NCI-H2171 treated with DMSO at 0.1 percent for 48 hours (cell line): ENCODE results near the gene NTRK3.

Experiments
- DNase-seq: peaks from one replicate; lab custom pipeline; 2025; lab: John Stamatoyannopoulos, UW

The NTRK3 gene

DNA sequence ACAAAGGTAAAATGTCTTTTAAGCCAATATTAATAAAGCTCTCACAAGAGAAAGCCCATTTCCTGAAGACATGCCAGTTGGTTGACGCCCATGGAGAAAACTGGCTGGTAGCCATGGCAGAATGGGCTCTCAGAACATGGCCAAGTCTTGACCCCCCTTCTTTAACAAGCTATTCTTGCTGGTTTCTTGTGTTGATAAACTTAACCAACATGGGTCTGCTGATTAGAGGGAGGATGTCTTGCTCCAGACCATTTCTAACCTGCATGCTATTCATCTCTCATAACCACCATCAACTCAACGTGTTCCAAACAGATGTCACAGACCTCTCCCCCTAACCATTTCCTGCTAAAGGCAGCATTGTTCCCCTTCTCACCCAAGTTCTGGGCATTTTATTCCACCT is 25.7 kb downstream of the NTRK3 start:
- DNase-seq, result no peak

DNA sequence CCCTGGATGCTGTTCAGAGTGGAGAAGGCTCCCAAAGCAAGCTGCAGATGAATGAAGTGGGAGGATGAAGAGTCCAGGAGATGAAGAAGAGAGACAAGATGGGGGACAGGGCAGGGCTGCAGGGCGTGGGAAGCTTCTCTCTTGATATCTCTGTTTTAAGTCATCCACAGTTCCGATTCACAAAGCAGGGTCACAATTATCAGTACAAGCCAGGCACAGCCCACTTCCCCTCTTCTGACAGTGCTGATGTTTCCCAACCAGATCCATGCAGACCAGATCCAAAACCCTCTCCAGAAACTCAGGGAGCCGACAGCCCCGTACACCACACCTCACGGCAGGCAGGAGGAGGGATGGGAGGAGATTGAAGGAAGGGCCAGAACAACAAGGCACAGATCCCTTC is 31.1 kb downstream of the NTRK3 start:
- DNase-seq, result no peak

GRCh38 chr15:88223084-88223483 is 33.5 kb downstream of the NTRK3 start:
- no peak for DNase-seq

DNA sequence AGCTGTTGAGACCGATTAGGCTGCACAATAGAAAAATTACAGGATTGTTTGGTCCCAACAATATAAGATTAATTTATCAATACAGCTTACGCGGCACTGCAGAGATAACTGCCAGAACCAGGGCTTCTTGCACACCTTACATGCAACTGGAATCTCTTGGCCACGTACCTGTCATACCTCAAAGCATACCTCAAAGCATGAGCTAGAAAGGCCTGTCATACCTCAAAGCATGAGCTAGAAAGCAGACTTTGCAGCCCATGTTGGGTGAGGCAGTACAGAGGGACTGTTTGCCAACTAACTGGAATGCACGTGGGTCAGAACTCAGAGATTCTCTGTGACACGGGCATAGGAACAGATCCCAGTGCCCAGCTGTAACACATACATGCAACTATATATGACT is 34.7 kb downstream of the NTRK3 start:
- no peak for DNase-seq

DNA sequence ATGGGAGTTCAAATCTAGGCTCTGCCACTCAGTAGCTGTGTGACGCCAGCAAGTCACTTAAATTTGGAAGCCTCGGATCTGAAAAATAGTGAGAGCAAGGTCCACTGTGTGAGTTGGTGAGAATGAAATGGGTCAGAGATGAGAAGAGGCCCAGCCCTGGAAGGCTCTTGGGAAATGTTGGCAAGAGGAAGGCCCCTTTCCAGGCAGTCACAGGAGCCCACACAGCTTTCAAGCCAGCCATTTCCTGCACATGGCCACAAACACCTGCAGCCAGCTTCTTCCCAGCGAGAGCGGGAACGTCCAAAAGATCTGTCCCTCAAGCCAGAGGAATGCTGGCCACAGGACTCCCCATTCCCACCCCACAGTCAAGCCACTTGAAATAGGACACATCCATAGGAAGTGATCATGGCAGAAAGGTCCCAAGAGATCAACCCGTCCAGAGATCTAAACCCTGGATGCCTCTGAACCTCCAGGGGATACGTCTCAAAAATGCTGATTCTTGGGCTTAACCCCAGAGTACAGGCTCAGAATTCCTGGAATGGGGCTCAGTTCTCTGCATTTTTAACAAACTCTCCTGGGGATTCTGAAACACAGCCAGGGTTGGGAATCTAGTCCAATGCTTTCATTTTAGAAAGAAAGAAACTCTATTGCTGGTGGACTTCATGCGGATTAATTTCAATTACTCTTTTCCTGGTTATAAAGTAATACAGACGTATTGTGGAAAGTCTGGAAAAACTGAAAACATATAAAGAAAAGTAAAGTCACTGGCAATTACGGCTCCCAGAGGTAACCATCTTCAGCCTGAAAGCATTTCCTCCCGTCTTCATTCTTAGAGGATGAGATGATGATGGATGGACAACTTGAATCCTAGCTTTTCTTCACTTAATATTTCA is 35.9 kb downstream of the NTRK3 start:
- DNase-seq, result no peak

- no peak for DNase-seq
These were observed 36.9 kb downstream of the NTRK3 start for GRCh38 chr15:88219623-88220022.

DNA sequence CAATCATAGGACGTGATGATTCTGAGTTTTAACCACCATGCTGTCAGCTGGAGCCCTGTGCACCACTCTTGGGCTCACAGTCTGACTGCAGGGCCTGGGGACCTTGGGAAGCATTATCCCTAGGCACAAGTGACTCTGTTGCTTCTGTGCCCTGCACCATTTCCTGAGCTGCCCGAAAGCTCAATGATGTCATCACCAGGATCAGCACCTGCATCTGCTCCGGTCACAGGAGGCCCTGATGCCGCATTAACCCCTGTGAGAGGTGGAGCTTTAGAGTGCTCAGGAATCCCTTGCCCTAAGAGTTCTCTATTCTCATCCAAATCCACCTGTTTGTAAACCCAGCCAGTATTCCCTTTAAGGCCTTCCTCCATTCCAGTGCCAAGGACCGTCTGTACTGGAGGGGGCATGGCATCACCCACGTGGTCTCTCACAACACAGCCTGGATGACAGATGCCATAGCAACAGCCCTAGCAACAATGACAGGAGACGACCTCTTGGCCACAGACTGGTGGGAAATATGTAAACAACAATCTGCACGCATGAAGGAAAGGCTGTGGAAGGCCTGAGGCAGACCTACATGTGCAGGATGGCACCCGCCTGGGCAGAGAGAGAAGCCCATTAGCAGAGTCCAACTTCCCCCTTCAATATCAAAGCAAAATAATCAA is 37.9 kb downstream of the NTRK3 start:
- DNase-seq, result peak; percentile 6

GRCh38 chr15:88215066-88215648 is 41.4 kb downstream of the NTRK3 start:
- no peak for DNase-seq

GRCh38 chr15:88209111-88209510 is 47.4 kb downstream of the NTRK3 start:
- DNase-seq, result no peak

- no peak for DNase-seq
These were observed 48.1 kb downstream of the NTRK3 start for GRCh38 chr15:88208396-88208795.

- no peak for DNase-seq
These were observed 49.0 kb downstream of the NTRK3 start for GRCh38 chr15:88207565-88207964.

- no peak for DNase-seq
These were observed 52.0 kb downstream of the NTRK3 start for GRCh38 chr15:88204584-88204983.

DNA sequence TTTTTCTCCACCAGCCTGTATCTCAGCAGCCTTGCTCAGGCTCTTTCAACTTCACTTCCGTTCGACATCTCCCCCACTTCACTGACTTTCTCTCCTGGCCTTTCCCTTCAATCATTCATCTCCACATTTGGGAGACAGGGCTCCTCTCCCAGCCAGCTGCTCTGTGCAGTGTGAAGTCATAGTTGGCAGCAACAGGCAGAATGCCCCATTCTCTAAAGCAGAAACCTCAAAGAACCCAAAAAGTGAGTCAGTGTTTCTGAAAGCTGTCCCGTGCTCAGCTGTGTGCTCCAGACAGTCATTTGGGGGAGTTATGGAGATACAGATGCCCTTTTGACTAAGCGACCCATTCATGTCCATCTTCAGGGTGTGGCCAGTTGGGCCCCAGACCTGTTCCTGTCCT is 54.3 kb downstream of the NTRK3 start:
- no peak for DNase-seq

DNA sequence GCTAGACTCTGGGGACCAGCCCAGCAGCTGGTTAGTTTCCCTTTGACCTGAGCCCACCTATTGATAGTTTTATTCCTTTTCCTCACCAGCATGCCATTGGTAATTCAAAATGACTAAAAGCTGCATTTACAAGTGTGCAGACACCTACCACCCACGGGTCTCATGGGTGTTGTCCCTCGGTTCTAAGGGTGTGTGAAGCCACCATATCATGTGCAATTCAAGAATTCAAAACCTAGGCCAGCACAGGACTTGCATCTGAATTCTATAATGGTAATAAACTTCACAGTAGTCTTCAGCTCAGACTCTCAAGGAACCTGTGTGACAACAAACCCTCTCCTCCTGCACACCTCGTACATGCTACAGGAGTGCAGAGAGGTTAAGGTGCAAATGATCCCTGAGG is 55.3 kb downstream of the NTRK3 start:
- DNase-seq, result no peak

- no peak for DNase-seq
These were observed 59.6 kb downstream of the NTRK3 start for GRCh38 chr15:88196961-88197360.

GRCh38 chr15:88194162-88194561 is 62.4 kb downstream of the NTRK3 start:
- no peak for DNase-seq

DNA sequence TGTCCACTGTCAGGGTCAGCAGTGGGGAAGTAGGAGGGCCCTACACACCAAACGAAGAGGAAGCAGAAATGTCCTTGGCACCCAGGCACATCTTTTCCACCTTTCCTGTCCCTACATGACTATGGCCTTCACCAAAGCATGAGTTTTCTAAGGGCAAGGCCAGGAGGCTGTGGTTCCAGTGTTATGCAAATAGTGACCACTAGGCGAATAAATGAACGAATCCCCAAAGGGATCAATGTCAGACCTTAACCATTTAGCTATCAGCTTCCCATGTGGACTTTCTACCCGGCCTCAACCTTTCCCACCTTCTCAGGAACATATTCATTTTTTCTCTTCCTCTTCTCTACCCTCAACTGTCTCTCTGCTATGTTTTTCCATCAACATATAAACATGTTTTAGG is 63.1 kb downstream of the NTRK3 start:
- no peak for DNase-seq

- DNase-seq, result no peak
These were observed 64.8 kb downstream of the NTRK3 start for GRCh38 chr15:88191812-88192165.

GRCh38 chr15:88190232-88190631 is 66.3 kb downstream of the NTRK3 start:
- no peak for DNase-seq

GRCh38 chr15:88188300-88188699 is 68.2 kb downstream of the NTRK3 start:
- no peak for DNase-seq

DNA sequence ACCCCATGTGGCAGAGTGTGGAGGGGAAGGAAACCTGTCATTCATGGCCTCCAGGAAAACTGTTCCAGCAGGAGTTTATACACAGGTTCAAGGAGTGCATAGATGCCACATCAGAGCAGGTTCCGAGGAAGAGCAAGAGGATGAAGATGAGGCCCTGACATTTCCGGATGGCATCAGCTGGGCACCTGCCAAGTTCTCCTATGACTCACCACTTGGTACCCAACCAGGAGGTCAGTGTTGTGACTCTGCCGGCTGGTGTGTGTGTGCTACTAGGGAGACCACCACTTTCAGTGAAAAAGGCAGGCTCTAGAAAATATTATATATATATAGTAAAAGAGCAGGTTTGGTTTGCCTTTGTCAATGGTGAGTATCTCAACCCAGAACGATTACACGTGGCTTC is 69.3 kb downstream of the NTRK3 start:
- no peak for DNase-seq

GRCh38 chr15:88185584-88185983 is 71.0 kb downstream of the NTRK3 start:
- no peak for DNase-seq

DNA sequence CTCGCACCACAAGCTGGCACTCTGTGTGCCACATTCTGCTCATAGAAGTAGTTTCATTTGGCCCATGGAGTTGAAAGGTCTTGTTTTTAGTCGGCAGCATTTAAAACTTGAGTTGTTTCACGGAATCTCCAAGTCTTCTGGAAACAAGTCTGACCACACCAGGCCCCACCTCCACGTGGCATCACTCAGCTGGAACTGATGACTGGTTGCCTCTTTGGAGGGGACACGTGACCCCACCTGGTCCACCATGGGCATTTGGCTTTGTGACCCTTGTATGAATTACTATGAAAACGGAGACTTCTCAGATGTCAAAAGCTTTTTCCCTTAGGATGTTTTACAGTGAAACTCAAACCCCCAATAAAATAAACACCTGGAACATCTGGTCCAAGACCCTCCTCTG is 74.9 kb downstream of the NTRK3 start:
- no peak for DNase-seq
